SKM-1 treated with dmso at 0.1 percent for 144 hours (cell line): ENCODE data around the gene PIBF1.

ENCODE experiments used
- DNase-seq: peaks from one replicate; lab custom pipeline; 2025; ENCODE audit not compliant: unreplicated experiment; lab: John Stamatoyannopoulos, UW

Gene PIBF1

DNA sequence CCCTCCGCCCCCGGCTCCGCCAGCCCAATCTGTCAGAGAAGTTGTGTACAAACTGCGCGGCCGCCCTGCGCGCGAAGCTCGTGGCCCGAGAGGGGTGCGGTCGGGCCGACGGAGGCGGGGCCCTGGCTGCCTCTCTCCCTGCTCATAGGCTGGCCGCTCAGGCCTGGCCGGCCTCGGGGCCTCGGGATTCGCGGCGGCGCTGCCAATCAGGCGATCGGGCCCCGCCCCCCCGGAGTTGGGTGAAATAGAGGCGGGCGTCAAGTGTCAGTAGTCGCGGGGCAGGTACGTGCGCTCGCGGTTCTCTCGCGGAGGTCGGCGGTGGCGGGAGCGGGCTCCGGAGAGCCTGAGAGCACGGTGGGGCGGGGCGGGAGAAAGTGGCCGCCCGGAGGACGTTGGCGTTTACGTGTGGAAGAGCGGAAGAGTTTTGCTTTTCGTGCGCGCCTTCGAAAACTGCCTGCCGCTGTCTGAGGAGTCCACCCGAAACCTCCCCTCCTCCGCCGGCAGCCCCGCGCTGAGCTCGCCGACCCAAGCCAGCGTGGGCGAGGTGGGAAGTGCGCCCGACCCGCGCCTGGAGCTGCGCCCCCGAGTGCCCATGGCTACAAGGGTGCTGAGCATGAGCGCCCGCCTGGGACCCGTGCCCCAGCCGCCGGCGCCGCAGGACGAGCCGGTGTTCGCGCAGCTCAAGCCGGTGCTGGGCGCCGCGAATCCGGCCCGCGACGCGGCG lies 277.0 kb downstream of the PIBF1 start, which contains the start of gene KLF5:
Gene KLF5 (plus strand): TSS at position 270 of the 724 bp plus-strand sequence. CDS start 323 bp downstream, at position 593.
- peak; percentile 91 for DNase-seq

DNA sequence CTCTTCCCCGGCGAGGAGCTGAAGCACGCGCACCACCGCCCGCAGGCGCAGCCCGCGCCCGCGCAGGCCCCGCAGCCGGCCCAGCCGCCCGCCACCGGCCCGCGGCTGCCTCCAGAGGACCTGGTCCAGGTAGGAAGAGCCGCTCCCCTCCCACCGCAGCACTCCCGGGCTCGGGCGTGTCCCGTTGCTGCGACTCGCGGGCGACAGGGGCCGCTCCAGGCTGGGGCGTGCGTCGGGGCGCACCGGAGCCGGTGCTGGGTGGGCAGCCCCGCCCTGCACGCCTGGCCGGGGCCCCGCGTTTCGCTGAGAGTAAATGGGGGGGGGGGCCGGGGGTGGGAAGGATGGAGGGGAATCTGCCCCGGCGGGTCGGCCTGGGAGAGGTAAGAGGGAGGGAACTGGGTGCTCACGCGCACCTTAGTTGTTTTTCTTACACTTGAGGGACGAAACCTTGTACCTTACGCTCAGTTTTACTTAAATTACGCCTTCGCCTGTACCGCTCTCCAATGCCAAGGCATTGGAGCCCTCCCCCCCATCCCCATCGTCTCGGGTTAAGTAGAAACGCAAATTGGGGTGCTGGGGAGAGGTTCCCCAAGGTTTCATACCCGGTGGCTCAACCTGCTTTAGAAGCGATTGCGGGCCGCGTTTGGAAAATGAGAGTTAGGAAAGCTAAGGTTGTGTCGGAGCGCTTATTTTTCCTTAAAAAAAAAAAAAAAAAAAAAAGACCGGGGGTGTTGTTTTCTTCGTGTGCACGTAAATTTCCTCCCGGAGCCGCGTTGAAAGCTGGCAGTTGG lies 277.7 kb downstream of the PIBF1 start:
- peak; percentile 28 for DNase-seq

DNA sequence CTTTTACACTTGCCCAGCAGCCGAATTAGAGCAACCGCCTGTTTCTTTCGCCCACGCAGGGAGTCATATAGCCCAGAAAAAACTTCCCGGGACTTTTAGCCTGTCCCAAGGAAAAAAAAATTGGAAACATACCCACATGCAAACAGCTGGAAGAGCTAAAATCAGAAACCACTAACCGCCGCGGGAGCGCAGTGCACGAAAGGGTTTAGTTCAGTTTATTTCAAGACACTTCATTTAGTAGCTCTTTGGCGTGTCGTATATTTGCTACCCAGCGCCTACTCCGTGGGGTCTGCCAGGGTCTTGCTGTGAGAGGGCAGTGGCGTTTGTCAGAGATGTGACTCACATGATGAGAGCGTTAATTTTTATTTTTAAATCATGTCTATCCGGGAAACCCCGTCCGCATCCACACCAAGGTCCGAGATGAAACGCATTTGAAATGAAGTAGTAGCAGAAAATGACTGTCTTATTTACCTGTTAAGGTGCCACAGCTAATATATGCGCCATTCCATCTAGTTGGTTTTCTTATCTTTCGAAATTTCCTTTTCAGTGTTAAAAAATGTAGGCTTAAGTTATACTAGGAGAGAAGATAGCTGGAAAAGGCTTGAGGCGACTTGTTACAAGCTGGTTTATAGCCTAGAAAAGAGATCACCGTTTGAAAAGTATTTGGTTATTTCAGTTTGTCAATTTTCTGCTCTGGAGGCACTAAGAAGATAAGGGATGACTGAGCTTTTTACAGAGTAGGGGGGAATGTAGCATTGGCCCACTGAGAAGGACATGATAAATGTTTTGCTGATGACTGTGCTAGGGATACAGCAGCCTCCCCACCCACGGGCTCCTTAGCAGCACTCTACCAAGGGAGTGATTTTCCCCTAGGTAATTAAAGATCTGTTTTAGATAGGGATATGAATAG lies 278.6 kb downstream of the PIBF1 start:
- DNase-seq, result no peak

- DNase-seq, result no peak
Measured at GRCh38 chr13:73061473-73061872, 279.5 kb downstream of the PIBF1 start.

- no peak for DNase-seq
Measured at GRCh38 chr13:73061876-73062275, 279.9 kb downstream of the PIBF1 start.

DNA sequence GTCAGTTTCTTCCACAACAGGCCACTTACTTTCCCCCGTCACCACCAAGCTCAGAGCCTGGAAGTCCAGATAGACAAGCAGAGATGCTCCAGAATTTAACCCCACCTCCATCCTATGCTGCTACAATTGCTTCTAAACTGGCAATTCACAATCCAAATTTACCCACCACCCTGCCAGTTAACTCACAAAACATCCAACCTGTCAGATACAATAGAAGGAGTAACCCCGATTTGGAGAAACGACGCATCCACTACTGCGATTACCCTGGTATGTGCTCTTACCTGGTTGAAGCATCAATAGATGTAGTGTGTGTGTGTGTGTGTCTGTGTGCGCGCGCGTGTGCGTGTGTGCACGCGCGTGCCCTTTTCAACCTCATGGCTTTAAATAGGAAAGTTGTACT lies 280.5 kb downstream of the PIBF1 start:
- DNase-seq, result no peak

GRCh38 chr13:73063166-73063565 lies 281.2 kb downstream of the PIBF1 start:
- no peak for DNase-seq

- no peak for DNase-seq
Measured at GRCh38 chr13:73065036-73065435, 283.1 kb downstream of the PIBF1 start.

DNA sequence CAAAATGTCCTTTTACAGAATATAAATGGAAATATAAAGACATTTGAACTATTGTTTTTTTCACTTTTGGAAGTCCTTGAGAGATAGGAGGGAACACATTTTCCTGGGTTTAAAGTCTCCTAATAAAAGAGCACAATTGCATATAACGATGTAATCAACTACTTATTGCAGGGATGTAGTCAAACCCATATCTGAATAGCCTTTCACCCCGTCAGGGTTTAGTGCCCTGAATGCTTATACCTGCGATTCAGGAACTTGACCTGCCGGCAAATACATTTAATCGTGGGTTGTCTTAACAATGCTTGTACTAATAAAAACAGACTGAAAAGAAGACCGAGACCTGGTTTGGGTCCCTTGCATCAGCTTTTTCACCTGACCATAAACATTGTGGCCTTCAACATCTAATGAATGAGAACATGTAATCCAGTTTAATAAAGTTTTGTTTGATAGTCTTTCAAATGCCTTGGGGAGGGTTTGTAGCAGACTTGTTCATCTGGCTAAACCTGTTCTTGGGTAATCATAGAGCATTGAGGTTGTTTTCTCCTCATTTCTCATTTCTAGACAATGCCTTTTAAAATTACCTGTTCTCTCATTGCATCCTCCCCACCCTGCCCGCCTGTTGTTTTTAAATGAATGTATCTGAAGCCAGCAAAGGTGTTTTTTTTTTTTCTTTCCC lies 283.9 kb downstream of the PIBF1 start:
- DNase-seq, result no peak
